ENCODE results near the gene KLHL24. TPM values are rescaled to one million over a fixed set of nuclear protein-coding genes. Genes with fewer than 3 reads are reported as not detected.

Gene KLHL24
- total and polyA plus RNA-seq, 2 of the 13 experiments (the other 11 are each of a cell fraction or from before 2014, with no cell fraction given), result 6.9 to 15.7 TPM

- TF ChIP-seq, protein P1, sequence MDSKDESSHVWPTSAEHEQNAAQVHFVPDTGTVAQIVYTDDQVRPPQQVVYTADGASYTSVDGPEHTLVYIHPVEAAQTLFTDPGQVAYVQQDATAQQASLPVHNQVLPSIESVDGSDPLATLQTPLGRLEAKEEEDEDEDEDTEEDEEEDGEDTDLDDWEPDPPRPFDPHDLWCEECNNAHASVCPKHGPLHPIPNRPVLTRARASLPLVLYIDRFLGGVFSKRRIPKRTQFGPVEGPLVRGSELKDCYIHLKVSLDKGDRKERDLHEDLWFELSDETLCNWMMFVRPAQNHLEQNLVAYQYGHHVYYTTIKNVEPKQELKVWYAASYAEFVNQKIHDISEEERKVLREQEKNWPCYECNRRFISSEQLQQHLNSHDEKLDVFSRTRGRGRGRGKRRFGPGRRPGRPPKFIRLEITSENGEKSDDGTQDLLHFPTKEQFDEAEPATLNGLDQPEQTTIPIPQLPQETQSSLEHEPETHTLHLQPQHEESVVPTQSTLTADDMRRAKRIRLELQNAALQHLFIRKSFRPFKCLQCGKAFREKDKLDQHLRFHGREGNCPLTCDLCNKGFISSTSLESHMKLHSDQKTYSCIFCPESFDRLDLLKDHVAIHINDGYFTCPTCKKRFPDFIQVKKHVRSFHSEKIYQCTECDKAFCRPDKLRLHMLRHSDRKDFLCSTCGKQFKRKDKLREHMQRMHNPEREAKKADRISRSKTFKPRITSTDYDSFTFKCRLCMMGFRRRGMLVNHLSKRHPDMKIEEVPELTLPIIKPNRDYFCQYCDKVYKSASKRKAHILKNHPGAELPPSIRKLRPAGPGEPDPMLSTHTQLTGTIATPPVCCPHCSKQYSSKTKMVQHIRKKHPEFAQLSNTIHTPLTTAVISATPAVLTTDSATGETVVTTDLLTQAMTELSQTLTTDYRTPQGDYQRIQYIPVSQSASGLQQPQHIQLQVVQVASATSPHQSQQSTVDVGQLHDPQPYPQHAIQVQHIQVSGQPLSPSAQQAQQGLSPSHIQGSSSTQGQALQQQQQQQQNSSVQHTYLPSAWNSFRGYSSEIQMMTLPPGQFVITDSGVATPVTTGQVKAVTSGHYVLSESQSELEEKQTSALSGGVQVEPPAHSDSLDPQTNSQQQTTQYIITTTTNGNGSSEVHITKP (CRISPR knock-in tag; IDR thresholded peaks at IDR 0.05; ENCODE audit: low read depth), result no peak
- no peak for TF ChIP-seq MBNL3 (CRISPR knock-in tag; conservative IDR thresholded peaks at IDR 0.05)
- TF ChIP-seq ZNF775 (CRISPR knock-in tag; IDR thresholded peaks at IDR 0.05; ENCODE audit: borderline replicate concordance), result no peak
- no peak for TF ChIP-seq PRPF4 (IDR thresholded peaks at IDR 0.05; ENCODE audit: low read depth, low read length, poor library complexity, severe bottlenecking)
- TF ChIP-seq ZNF549 (CRISPR knock-in tag; IDR thresholded peaks at IDR 0.05), result no peak
- TF ChIP-seq, protein P2, sequence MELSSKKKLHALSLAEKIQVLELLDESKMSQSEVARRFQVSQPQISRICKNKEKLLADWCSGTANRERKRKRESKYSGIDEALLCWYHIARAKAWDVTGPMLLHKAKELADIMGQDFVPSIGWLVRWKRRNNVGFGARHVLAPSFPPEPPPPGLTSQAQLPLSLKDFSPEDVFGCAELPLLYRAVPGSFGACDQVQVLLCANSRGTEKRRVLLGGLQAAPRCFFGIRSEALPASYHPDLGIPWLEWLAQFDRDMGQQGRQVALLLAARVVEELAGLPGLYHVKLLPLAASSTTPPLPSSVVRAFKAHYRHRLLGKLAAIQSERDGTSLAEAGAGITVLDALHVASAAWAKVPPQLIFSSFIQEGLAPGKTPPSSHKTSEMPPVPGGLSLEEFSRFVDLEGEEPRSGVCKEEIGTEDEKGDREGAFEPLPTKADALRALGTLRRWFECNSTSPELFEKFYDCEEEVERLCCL (CRISPR knock-in tag; IDR thresholded peaks at IDR 0.05; ENCODE audit: borderline replicate concordance), result no peak
- TF ChIP-seq, protein P3, sequence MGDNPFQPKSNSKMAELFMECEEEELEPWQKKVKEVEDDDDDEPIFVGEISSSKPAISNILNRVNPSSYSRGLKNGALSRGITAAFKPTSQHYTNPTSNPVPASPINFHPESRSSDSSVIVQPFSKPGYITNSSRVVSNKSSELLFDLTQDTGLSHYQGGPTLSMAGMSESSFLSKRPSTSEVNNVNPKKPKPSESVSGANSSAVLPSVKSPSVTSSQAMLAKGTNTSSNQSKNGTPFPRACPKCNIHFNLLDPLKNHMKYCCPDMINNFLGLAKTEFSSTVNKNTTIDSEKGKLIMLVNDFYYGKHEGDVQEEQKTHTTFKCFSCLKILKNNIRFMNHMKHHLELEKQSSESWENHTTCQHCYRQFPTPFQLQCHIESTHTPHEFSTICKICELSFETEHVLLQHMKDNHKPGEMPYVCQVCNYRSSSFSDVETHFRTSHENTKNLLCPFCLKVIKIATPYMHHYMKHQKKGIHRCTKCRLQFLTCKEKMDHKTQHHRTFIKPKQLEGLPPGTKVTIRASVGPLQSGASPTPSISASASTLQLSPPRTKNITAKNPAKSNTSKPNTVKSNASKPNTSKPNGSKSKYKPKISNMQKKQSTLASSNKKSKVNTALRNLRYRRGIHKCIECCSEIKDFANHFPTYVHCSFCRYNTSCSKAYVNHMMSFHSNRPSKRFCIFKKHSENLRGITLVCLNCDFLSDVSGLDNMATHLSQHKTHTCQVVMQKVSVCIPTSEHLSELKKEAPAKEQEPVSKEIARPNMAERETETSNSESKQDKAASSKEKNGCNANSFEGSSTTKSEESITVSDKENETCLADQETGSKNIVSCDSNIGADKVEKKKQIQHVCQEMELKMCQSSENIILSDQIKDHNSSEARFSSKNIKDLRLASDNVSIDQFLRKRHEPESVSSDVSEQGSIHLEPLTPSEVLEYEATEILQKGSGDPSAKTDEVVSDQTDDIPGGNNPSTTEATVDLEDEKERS (CRISPR knock-in tag; IDR thresholded peaks at IDR 0.05), result no peak
- TF ChIP-seq SATB2 (CRISPR knock-in tag; IDR thresholded peaks at IDR 0.05), result no peak
- no peak for TF ChIP-seq ZNF749 (CRISPR knock-in tag; IDR thresholded peaks at IDR 0.05; ENCODE audit: borderline replicate concordance)
- TF ChIP-seq, protein P4, sequence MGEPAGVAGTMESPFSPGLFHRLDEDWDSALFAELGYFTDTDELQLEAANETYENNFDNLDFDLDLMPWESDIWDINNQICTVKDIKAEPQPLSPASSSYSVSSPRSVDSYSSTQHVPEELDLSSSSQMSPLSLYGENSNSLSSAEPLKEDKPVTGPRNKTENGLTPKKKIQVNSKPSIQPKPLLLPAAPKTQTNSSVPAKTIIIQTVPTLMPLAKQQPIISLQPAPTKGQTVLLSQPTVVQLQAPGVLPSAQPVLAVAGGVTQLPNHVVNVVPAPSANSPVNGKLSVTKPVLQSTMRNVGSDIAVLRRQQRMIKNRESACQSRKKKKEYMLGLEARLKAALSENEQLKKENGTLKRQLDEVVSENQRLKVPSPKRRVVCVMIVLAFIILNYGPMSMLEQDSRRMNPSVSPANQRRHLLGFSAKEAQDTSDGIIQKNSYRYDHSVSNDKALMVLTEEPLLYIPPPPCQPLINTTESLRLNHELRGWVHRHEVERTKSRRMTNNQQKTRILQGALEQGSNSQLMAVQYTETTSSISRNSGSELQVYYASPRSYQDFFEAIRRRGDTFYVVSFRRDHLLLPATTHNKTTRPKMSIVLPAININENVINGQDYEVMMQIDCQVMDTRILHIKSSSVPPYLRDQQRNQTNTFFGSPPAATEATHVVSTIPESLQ (CRISPR knock-in tag; conservative IDR thresholded peaks at IDR 0.05), result no peak
- TF ChIP-seq ZNF337 (CRISPR knock-in tag; IDR thresholded peaks at IDR 0.05; ENCODE audit: borderline replicate concordance, low read depth), result no peak
- no peak for TF ChIP-seq SKIL (CRISPR knock-in tag; IDR thresholded peaks at IDR 0.05; ENCODE audit: borderline replicate concordance)
Observed at GRCh38 chr3:183636221-183637105, 1.0 kb downstream of the KLHL24 start (continued).

All from HepG2 (cell line).